K562 (cell line): ENCODE results near the gene MYLK4. TPM values are rescaled to one million over a fixed set of nuclear protein-coding genes. Genes with fewer than 3 reads are reported as not detected.

ENCODE experiments used
- ATAC-seq: fragments of 200-7000 bp; cut with Tn5 transposase; 3 replicates; pipeline ENCODE4 v1.9.1; 2020; ENCODE audit warnings: moderate library complexity
- BruUV-seq: library from RNA; stranded (reverse); fragments of 400-500 nt; replicated peaks from 2 replicates; lab custom pipeline; 2021; lab: Mats Ljungman, UMichigan
- CTCF ChIA-PET: fragments of 300-600 bp; formaldehyde crosslinking; extraction: SDS; loops from one replicate; lab custom pipeline; 2021; ENCODE audit warnings: low intra/inter-chr PET ratio; lab: Yijun Ruan, JAX
- POLR2A ChIA-PET: fragments of 300-600, 350-650 bp; sonication (Branson Sonifier 250); formaldehyde crosslinking; extraction: SDS; loops from one replicate; lab custom pipeline; 2021; ENCODE audit warnings: antibody characterized with exemption, inconsistent platforms; lab: Yijun Ruan, JAX
- DNase-seq, 4 experiments: peaks; one replicate each; pipeline versions ENCODE4 v3.0.0 to v3.0.0-alpha.2; 2011 to 2018; ENCODE audit warnings: low spot score in 3 of 4, mixed read lengths in 3 of 4; ENCODE audit errors: extremely low read depth in 1 of 4
- FAIRE-seq: peaks from 2 replicates; lab custom pipeline; 2011; peaks lifted over from hg19 to GRCh38; lab: Jason Lieb, UNC
- H2AFZ ChIP-seq: 2 replicates; pipeline ENCODE4 v1.6.0; 2011; ENCODE audit warnings: low read depth, low read length, control low read depth, inconsistent platforms
- H3K27ac ChIP-seq: fragments of 200-600 bp; 3 replicates; pipeline ENCODE4 v1.8.0; 2011; ENCODE audit warnings: low read depth, mild to moderate bottlenecking, control low read depth, inconsistent platforms, low read length, moderate library complexity, mixed read lengths; ENCODE audit errors: extremely low read depth
- H3K27me3 ChIP-seq, 2 experiments: fragments of 300-600 bp in 1 of 2; 2 replicates in 1 of 2; 3 replicates in 1 of 2; pipeline versions ENCODE4 v1.6.0 to v1.8.0; 2011; ENCODE audit warnings: inconsistent platforms in 2 of 2, low read length in 2 of 2, mild to moderate bottlenecking in 1 of 2, mixed read lengths in 1 of 2, moderate library complexity in 1 of 2; ENCODE audit not compliant: control insufficient read depth in 2 of 2, insufficient read depth in 2 of 2
- H3K36me3 ChIP-seq: fragments of 300-600 bp; 3 replicates; pipeline ENCODE4 v1.8.0; 2011; ENCODE audit warnings: mild to moderate bottlenecking, low read length, inconsistent platforms; ENCODE audit not compliant: control insufficient read depth, insufficient read depth
- H3K4me1 ChIP-seq, 2 experiments: fragments of 200-600 bp in 1 of 2; replicated peaks in 1 of 2; 2 replicates in 1 of 2; 3 replicates in 1 of 2; pipeline versions ENCODE4 v1.5.1 to v1.8.0; 2011; ENCODE audit warnings: inconsistent platforms in 2 of 2, low read length in 2 of 2, mild to moderate bottlenecking in 1 of 2, mixed read lengths in 1 of 2, moderate library complexity in 1 of 2; ENCODE audit not compliant: control insufficient read depth in 2 of 2, insufficient read depth in 2 of 2
- H3K4me2 ChIP-seq: 2 replicates; pipeline ENCODE4 v1.6.1; 2011; ENCODE audit warnings: low read length, control low read depth, inconsistent platforms, mixed read lengths; ENCODE audit not compliant: insufficient read depth
- H3K4me3 ChIP-seq: fragments of 200-600 bp; sonication (generic), shearing (Covaris generic); 2 replicates; pipeline ENCODE4 v1.5.1; 2016; ENCODE audit warnings: control low read depth, inconsistent platforms
- H3K79me2 ChIP-seq: fragments of 200-600 bp; 3 replicates; pipeline ENCODE4 v1.8.0; 2011; ENCODE audit warnings: low read length, inconsistent platforms; ENCODE audit not compliant: control insufficient read depth, insufficient read depth
- H3K9ac ChIP-seq, 2 experiments: 2 replicates each; pipeline versions ENCODE4 v1.6.0 to v1.6.1; 2011; ENCODE audit warnings: low read depth in 2 of 2, low read length in 2 of 2, control low read depth in 1 of 2, inconsistent platforms in 1 of 2, mild to moderate bottlenecking in 1 of 2, mixed read lengths in 1 of 2; ENCODE audit not compliant: insufficient read depth in 1 of 2
- H3K9me1 ChIP-seq: one replicate; pipeline ENCODE4 v1.6.0; 2011; ENCODE audit warnings: inconsistent platforms, mild to moderate bottlenecking, low read length, moderate library complexity; ENCODE audit not compliant: control insufficient read depth, insufficient read depth
- H3K9me3 ChIP-seq: replicated peaks from 2 replicates; pipeline ENCODE4 v1.5.1; 2011; ENCODE audit warnings: low read depth, low read length, inconsistent platforms; ENCODE audit not compliant: control insufficient read depth, insufficient read depth
- H4K20me1 ChIP-seq: replicated peaks from 2 replicates; pipeline ENCODE4 v1.6.1; 2011; ENCODE audit warnings: low read length, inconsistent platforms, mixed read lengths; ENCODE audit not compliant: control insufficient read depth, insufficient read depth
- CTCF ChIP-seq, 3 experiments: IDR thresholded peaks in 2 of 3; conservative IDR thresholded peaks in 1 of 3; 2 replicates each; pipeline ENCODE4 v1.5.1; 2011 to 2012; ENCODE audit warnings: low read length in 3 of 3, mild to moderate bottlenecking in 3 of 3, control low read depth in 2 of 3, improper control_type of control experiment in 1 of 3, inconsistent platforms in 1 of 3, low read depth in 1 of 3, mixed read lengths in 1 of 3, moderate library complexity in 1 of 3; ENCODE audit not compliant: insufficient read depth in 2 of 3
- ETS2 ChIP-seq: IDR thresholded peaks from 2 replicates; pipeline ENCODE4 v1.6.1; 2016; ENCODE audit warnings: borderline replicate concordance, missing genetic modification characterization, mild to moderate bottlenecking, moderate library complexity, missing compliant biosample characterization; ENCODE audit not compliant: poor library complexity, severe bottlenecking
- KAT7 ChIP-seq: sonication (generic); formaldehyde crosslinking; IDR thresholded peaks from 2 replicates; pipeline ENCODE4 v1.8.0; 2022; ENCODE audit warnings: missing genetic modification reagents, mild to moderate bottlenecking, borderline replicate concordance
- NCOA2 ChIP-seq, 2 experiments: fragments of 450-650 bp; IDR thresholded peaks; 2 replicates each; pipeline ENCODE4 v1.6.1; 2018; ENCODE audit warnings: mild to moderate bottlenecking in 2 of 2, moderate library complexity in 1 of 2; ENCODE audit not compliant: partially characterized antibody in 2 of 2
- RB1 ChIP-seq: fragments of 450-650 bp; IDR thresholded peaks from 2 replicates; pipeline ENCODE4 v1.6.1; 2017; ENCODE audit warnings: low read depth, mild to moderate bottlenecking
- SLC30A9 ChIP-seq: fragments of 250-450 bp; sonication (Bioruptor Pico); IDR thresholded peaks from 2 replicates; pipeline ENCODE4 v1.8.0; 2022; ENCODE audit warnings: mild to moderate bottlenecking, moderate library complexity
- SMC3 ChIP-seq: conservative IDR thresholded peaks from 2 replicates; pipeline ENCODE4 v1.6.1; 2011; ENCODE audit warnings: low read depth, low read length, improper control_type of control experiment; ENCODE audit not compliant: insufficient read depth
- ZNF124 ChIP-seq: sonication (generic); formaldehyde crosslinking; IDR thresholded peaks from 2 replicates; pipeline ENCODE4 v1.8.1; 2022; ENCODE audit warnings: missing genetic modification reagents
- ZNF311 ChIP-seq: fragments of 250-450 bp; sonication (Bioruptor Pico); IDR thresholded peaks from 2 replicates; pipeline ENCODE4 v1.4.0; 2020; ENCODE audit warnings: mild to moderate bottlenecking, moderate library complexity
- WGBS: fragments of 100-300 bp; shearing (Covaris generic); methylation state at CpG from one replicate; pipeline ENCODE4 v1.1.6; 2016; ENCODE audit warnings: low coverage, mixed read lengths; ENCODE audit not compliant: insufficient coverage; ENCODE audit errors: missing lambda C conversion rate; 5-methylcytosine and 5-hydroxymethylcytosine counted together
- in situ Hi-C: fragments of 300-500 bp; cut with MboI; formaldehyde crosslinking; loops from 4 replicates; pipeline ENCODE4 v1.15.0; 2018; ENCODE audit warnings: inconsistent platforms, mixed read lengths
- intact Hi-C: fragments of 100-400 bp; cut with micrococcal nuclease; formaldehyde crosslinking; loops from 2 replicates; pipeline ENCODE4 v1.14.2; 2022
- polyA plus RNA-seq, 8 experiments: library from polyadenylated mRNA; depleted of rRNA in 4 of 8; stranded (reverse) in 5 of 8; unstranded in 3 of 8; fragments of >200 nt; fragmentation: Nextera tagmentation in 2 of 8; fragmentation: Illumina TruSeq in 1 of 8; extraction: Ambion mirVana in 2 of 8; extraction: Trizol in 1 of 8; gene quantifications; 2 replicates each; pipeline versions ENCODE4 v1.2.1 to v1.2.3, GENCODE V29; 2011 to 2014; ENCODE audit warnings: inconsistent platforms in 1 of 8, missing spikeins in 1 of 8
- total RNA-seq, 7 experiments: library from RNA; depleted of rRNA in 6 of 7; stranded (reverse); fragments of >200 nt in 6 of 7; fragmentation: Illumina TruSeq in 2 of 7; extraction: Trizol in 2 of 7; gene quantifications; 2 replicates each; pipeline versions ENCODE4 v1.2.1 to v1.2.3, GENCODE V29; 2011 to 2021; ENCODE audit warnings: low replicate concordance in 1 of 7
- TF ChIP-seq, protein P1 (sequence below), 2 experiments: IDR thresholded peaks in 1 of 2; conservative IDR thresholded peaks in 1 of 2; 2 replicates each; pipeline ENCODE4 v1.6.1; 2016; ENCODE audit warnings: low read depth in 2 of 2, mild to moderate bottlenecking in 1 of 2, missing compliant biosample characterization in 1 of 2, missing genetic modification characterization in 1 of 2, moderate library complexity in 1 of 2
- TF ChIP-seq, protein P2 (sequence below): fragments of 450-650 bp; formaldehyde crosslinking; IDR thresholded peaks from 2 replicates; pipeline ENCODE4 v1.4.0; 2020; ENCODE audit warnings: mild to moderate bottlenecking, moderate library complexity

Gene MYLK4
- total and polyA plus RNA-seq, 9 of the 15 experiments (the other 6 are each of a cell fraction or from before 2014, with no cell fraction given), result 0.01 to 0.15 (median 0.06) TPM

DNA sequence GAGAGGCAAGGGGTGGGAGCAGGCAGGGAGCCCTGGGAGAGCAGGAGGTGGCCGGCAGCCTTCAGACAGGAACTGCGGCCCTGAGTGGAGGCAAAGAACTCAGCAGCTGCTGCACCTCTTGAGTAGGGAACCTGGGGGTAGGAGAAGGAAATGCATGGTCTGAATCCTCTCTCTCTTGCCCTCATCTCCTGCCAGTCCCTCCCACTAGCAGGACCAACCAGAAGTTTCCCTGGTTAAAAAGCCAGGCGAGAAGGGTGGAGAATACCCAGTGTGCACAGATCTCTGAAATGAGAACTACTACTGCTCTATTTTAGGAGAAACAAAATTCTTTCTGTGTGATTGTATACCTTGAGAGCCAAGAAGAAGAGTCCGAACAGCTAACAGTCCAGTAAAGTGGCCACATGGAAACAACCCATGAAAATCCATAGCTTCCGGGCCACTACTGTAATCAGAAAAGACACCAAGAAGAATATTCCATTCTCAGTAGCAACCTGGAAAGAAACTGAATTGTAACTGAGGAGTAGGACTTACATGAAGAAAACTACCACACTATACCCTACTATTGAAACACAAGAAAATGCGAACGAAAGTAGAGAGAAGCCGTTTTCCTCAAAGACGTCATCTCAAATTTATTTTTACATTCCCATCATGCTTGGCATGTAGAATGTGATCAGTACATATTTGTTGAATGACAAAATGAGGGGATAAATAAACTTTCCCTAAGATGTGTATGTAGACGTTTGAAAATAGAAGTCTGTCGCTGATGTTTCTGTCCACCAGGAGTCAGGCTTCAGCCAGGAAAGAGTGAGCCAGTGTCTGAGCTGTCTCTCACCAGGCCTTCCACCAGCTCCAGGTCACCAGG is 40.1 kb upstream of the MYLK4 start:
- BruUV-seq, result no TSS peak
- Histone ChIP-seq H4K20me1 (no peaks in the 10 kb centered on the region), H3K9ac (peak overlapping the region in 1 of 2 experiments; percentile 67; a peak in 1 of 4 replicates), H3K4me2 (no peak overlapping the region), H3K27me3 (no peaks in the 10 kb centered on the region), H3K4me1 (peaks cover 0 to 2% of the 10 kb centered on the region in 2 experiments; a peak in 2 of 5 replicates), H3K4me3 (no peak overlapping the region), H2AFZ (0 out of 2 replicates have a peak overlapping the region, but pooled peaks have one; percentile 53), H3K79me2 (peaks cover 4% of the 10 kb centered on the region; the same call in 1 of the 3 replicates), H3K9me3 (0 out of 2 replicates have a peak, but pooled peaks cover 4% of the 10 kb centered on the region), H3K27ac (no peak overlapping the region), H3K9me1 (no peaks in the 10 kb centered on the region), H3K36me3 (peaks cover 14% of the 10 kb centered on the region)
- intact Hi-C loops, result loop anchor here (1.0 to 5.0 kb wide), 7 partner anchors 50 to 264 kb away; partner anchors contain the start of gene SERPINB1
- POLR2A ChIA-PET, result interaction anchor here (0.6 to 1.6 kb wide), 17 partner anchors 9 to 262 kb away, joined by 3 to 10 read pairs (median 4); partner anchors contain the start of gene SERPINB1
- peak; percentile 96 for FAIRE-seq
- peak; percentile 97 for ATAC-seq
- 34% methylated on average over 11 of the region's 11 CpGs for WGBS
- CTCF ChIA-PET, result interaction anchor here (0.6 to 3.0 kb wide), 10 partner anchors 52 to 425 kb away, joined by 3 to 21 read pairs (median 8); no protein-coding TSS in a partner anchor
- in situ Hi-C loops, result no loop called here
- peak; percentile 74 to 88 (median 81) for DNase-seq
- no peak for TF ChIP-seq NCOA2 (IDR thresholded peaks at IDR 0.05; ENCODE audit: partially characterized antibody in 2 of 2)
- no peak for TF ChIP-seq ZNF311 (CRISPR knock-in tag)
- no peak for TF ChIP-seq ETS2 (tag)
- TF ChIP-seq, protein P1, sequence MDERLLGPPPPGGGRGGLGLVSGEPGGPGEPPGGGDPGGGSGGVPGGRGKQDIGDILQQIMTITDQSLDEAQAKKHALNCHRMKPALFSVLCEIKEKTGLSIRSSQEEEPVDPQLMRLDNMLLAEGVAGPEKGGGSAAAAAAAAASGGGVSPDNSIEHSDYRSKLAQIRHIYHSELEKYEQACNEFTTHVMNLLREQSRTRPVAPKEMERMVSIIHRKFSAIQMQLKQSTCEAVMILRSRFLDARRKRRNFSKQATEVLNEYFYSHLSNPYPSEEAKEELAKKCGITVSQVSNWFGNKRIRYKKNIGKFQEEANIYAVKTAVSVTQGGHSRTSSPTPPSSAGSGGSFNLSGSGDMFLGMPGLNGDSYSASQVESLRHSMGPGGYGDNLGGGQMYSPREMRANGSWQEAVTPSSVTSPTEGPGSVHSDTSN (CRISPR knock-in tag; IDR thresholded peaks at IDR 0.05; ENCODE audit: low read depth), result no peak
- TF ChIP-seq, protein P1 (tag; conservative IDR thresholded peaks at IDR 0.05; ENCODE audit: low read depth), result peak; percentile 71
- no peak for TF ChIP-seq SLC30A9 (CRISPR knock-in tag)
- TF ChIP-seq, protein P2, sequence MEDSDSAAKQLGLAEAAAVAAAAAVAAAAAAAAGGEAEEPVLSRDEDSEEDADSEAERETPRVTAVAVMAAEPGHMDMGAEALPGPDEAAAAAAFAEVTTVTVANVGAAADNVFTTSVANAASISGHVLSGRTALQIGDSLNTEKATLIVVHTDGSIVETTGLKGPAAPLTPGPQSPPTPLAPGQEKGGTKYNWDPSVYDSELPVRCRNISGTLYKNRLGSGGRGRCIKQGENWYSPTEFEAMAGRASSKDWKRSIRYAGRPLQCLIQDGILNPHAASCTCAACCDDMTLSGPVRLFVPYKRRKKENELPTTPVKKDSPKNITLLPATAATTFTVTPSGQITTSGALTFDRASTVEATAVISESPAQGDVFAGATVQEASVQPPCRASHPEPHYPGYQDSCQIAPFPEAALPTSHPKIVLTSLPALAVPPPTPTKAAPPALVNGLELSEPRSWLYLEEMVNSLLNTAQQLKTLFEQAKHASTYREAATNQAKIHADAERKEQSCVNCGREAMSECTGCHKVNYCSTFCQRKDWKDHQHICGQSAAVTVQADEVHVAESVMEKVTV (CRISPR knock-in tag), result peak; percentile 93
- peak; percentile 23; the same call in 1 of the 2 replicates for TF ChIP-seq RB1
- no peak for TF ChIP-seq KAT7 (CRISPR knock-in tag)
- TF ChIP-seq SMC3, result peak; percentile 95
- TF ChIP-seq ZNF124 (CRISPR knock-in tag), result no peak
- TF ChIP-seq CTCF (IDR thresholded peaks at IDR 0.05 in 2 of 3, conservative IDR thresholded peaks at IDR 0.05 in 1 of 3; ENCODE audit: insufficient read depth in 2 of 3, low read depth in 1 of 3, low read length in 3 of 3), result peak; percentile 89 to 98 (median 97)
